IMR-90 (cell line): ENCODE measurements around the gene COL27A1. TPM values are rescaled to one million over a fixed set of nuclear protein-coding genes. Genes with fewer than 3 reads are reported as not detected.
A peak's percentile ranks its signal among the peaks of the same experiment; 100 is the strongest.

Experiments
- ATAC-seq: fragments of 200-7000 bp; cut with Tn5 transposase; 2 replicates; pipeline ENCODE4 v1.9.1; 2020; ENCODE audit warnings: low read depth, mild to moderate bottlenecking, moderate library complexity
- BruUV-seq: library from RNA; stranded (reverse); fragments of 400-500 nt; replicated peaks from 2 replicates; lab custom pipeline; 2021; lab: Mats Ljungman, UMichigan
- CTCF ChIA-PET: fragments of 300-600 bp; formaldehyde crosslinking; extraction: SDS; loops from one replicate; lab custom pipeline; 2021; ENCODE audit warnings: antibody characterized with exemption; lab: Yijun Ruan, JAX
- POLR2A ChIA-PET: fragments of 300-600 bp; sonication (Branson Sonifier 250); formaldehyde crosslinking; loops from one replicate; lab custom pipeline; 2022; ENCODE audit warnings: antibody characterized with exemption; ENCODE audit not compliant: unreplicated experiment; lab: Charles Lee
- DNase-seq: peaks from one replicate; pipeline ENCODE4 v3.0.0; 2013
- H2AFZ ChIP-seq: replicated peaks from 2 replicates; pipeline ENCODE3; 2013; ENCODE audit warnings: low read length, mild to moderate bottlenecking; ENCODE audit not compliant: poor library complexity
- H2AK5ac ChIP-seq: 2 replicates; pipeline ENCODE4 v1.6.1; 2013; ENCODE audit warnings: low read depth, low read length, inconsistent platforms
- H2AK9ac ChIP-seq: replicated peaks from 2 replicates; pipeline ENCODE3; 2013; ENCODE audit warnings: mild to moderate bottlenecking, low read depth, low read length, moderate library complexity; ENCODE audit not compliant: poor library complexity
- H2BK120ac ChIP-seq: 2 replicates; pipeline ENCODE4 v1.6.1; 2013; ENCODE audit warnings: low read depth, low read length, inconsistent platforms
- H2BK15ac ChIP-seq: 3 replicates; pipeline ENCODE4 v1.6.1; 2013; ENCODE audit warnings: low read depth, low read length, inconsistent platforms
- H2BK20ac ChIP-seq: 2 replicates; pipeline ENCODE4 v1.6.1; 2013; ENCODE audit warnings: low read depth, mild to moderate bottlenecking, inconsistent platforms, low read length, moderate library complexity
- H2BK5ac ChIP-seq: 2 replicates; pipeline ENCODE4 v1.6.1; 2013; ENCODE audit warnings: mild to moderate bottlenecking, low read depth, low read length, inconsistent platforms; ENCODE audit not compliant: poor library complexity, severe bottlenecking
- H3K14ac ChIP-seq: replicated peaks from 2 replicates; pipeline ENCODE4 v1.6.1; 2013; ENCODE audit warnings: low read depth, low read length, inconsistent platforms
- H3K18ac ChIP-seq: 2 replicates; pipeline ENCODE4 v1.6.1; 2013; ENCODE audit warnings: low read depth, low read length, control low read depth
- H3K23ac ChIP-seq: 2 replicates; pipeline ENCODE4 v1.6.1; 2013; ENCODE audit warnings: low read depth, low read length, inconsistent platforms
- H3K27ac ChIP-seq: 2 replicates; pipeline ENCODE4 v1.5.1; 2013; ENCODE audit warnings: mild to moderate bottlenecking, control low read depth, low read length; ENCODE audit not compliant: insufficient read depth
- H3K27me3 ChIP-seq: 2 replicates; pipeline ENCODE4 v1.6.1; 2013; ENCODE audit warnings: low read length; ENCODE audit not compliant: control insufficient read depth, insufficient read depth
- H3K36me3 ChIP-seq: 2 replicates; pipeline ENCODE4 v1.6.1; 2013; ENCODE audit warnings: low read length, mixed read lengths; ENCODE audit not compliant: control insufficient read depth, insufficient read depth
- H3K4ac ChIP-seq: 2 replicates; pipeline ENCODE4 v1.6.1; 2013; ENCODE audit warnings: low read depth, low read length, inconsistent platforms
- H3K4me1 ChIP-seq: 2 replicates; pipeline ENCODE4 v1.6.1; 2013; ENCODE audit warnings: low read length, mixed read lengths; ENCODE audit not compliant: control insufficient read depth, insufficient read depth
- H3K4me2 ChIP-seq: 2 replicates; pipeline ENCODE4 v1.6.1; 2013; ENCODE audit warnings: low read depth, mild to moderate bottlenecking, control low read depth, low read length, moderate library complexity
- H3K4me3 ChIP-seq: 2 replicates; pipeline ENCODE4 v1.5.1; 2013; ENCODE audit warnings: low read depth, mild to moderate bottlenecking, control low read depth, low read length, moderate library complexity; ENCODE audit not compliant: insufficient read depth
- H3K56ac ChIP-seq: 2 replicates; pipeline ENCODE4 v1.6.1; 2013; ENCODE audit warnings: low read length, inconsistent platforms; ENCODE audit not compliant: insufficient read depth; ENCODE audit errors: extremely low read depth
- H3K79me1 ChIP-seq, 2 experiments: 2 replicates each; pipeline ENCODE4 v1.6.1; 2013; ENCODE audit warnings: low read length in 2 of 2, inconsistent platforms in 1 of 2, low read depth in 1 of 2
- H3K9ac ChIP-seq: 2 replicates; pipeline ENCODE4 v1.6.1; 2013; ENCODE audit warnings: low read depth, low read length, control low read depth
- H3K9me1 ChIP-seq: 2 replicates; pipeline ENCODE4 v1.6.1; 2013; ENCODE audit warnings: low read length, inconsistent platforms; ENCODE audit not compliant: insufficient read depth
- H3K9me3 ChIP-seq: 2 replicates; pipeline ENCODE4 v1.6.1; 2013; ENCODE audit warnings: low read length; ENCODE audit not compliant: control insufficient read depth, insufficient read depth
- H4K20me1 ChIP-seq: 2 replicates; pipeline ENCODE4 v1.6.1; 2013; ENCODE audit warnings: low read length, inconsistent platforms; ENCODE audit not compliant: insufficient read depth
- H4K5ac ChIP-seq: 2 replicates; pipeline ENCODE4 v1.6.1; 2013; ENCODE audit warnings: mild to moderate bottlenecking, low read depth, low read length, control low read depth
- H4K8ac ChIP-seq, 2 experiments: 2 replicates each; pipeline ENCODE4 v1.6.1; 2013; ENCODE audit warnings: low read depth in 2 of 2, low read length in 2 of 2, control low read depth in 1 of 2, inconsistent platforms in 1 of 2
- H4K91ac ChIP-seq: 2 replicates; pipeline ENCODE4 v1.6.1; 2013; ENCODE audit warnings: low read depth, low read length, inconsistent platforms; ENCODE audit not compliant: insufficient read depth
- BHLHE40 ChIP-seq: fragments of 150-350 bp; IDR thresholded peaks from 2 replicates; pipeline ENCODE4 v1.6.1; 2016; ENCODE audit warnings: mild to moderate bottlenecking, low read depth, low read length
- CEBPB ChIP-seq: IDR thresholded peaks from 2 replicates; pipeline ENCODE4 v1.6.1; 2012; ENCODE audit warnings: low read depth, low read length, improper control_type of control experiment
- CHD1 ChIP-seq: IDR thresholded peaks from 2 replicates; pipeline ENCODE4 v1.6.1; 2012; ENCODE audit warnings: low read depth, low read length, improper control_type of control experiment
- FOS ChIP-seq: fragments of 150-350 bp; IDR thresholded peaks from 2 replicates; pipeline ENCODE4 v1.6.1; 2016; ENCODE audit warnings: low read depth, low read length
- MAFK ChIP-seq: IDR thresholded peaks from 2 replicates; pipeline ENCODE4 v1.6.1; 2012; ENCODE audit warnings: low read depth, low read length, improper control_type of control experiment
- MAZ ChIP-seq: IDR thresholded peaks from 2 replicates; pipeline ENCODE4 v1.6.1; 2012; ENCODE audit warnings: low read depth, mild to moderate bottlenecking, low read length, improper control_type of control experiment, moderate library complexity, borderline replicate concordance
- MXI1 ChIP-seq: IDR thresholded peaks from 2 replicates; pipeline ENCODE4 v1.6.1; 2012; ENCODE audit warnings: low read depth, mild to moderate bottlenecking, low read length, moderate library complexity, borderline replicate concordance
- RAD21 ChIP-seq: IDR thresholded peaks from 2 replicates; pipeline ENCODE4 v1.6.1; 2012; ENCODE audit warnings: low read length, improper control_type of control experiment
- SMC3 ChIP-seq: fragments of 150-350 bp; IDR thresholded peaks from 2 replicates; pipeline ENCODE4 v1.6.1; 2016; ENCODE audit warnings: low read depth, mild to moderate bottlenecking, antibody characterized with exemption, low read length, moderate library complexity
- WGBS, 2 experiments: methylation state at CpG; one replicate each; pipeline versions ENCODE4 v1.1.5 to v1.1.7; 2013; ENCODE audit warnings: missing lambda C conversion rate in 2 of 2; ENCODE audit not compliant: insufficient read length in 1 of 2; ENCODE audit errors: extremely low coverage in 2 of 2; 5-methylcytosine and 5-hydroxymethylcytosine counted together
- dilution Hi-C: fragments of 300-500 bp; cut with HindIII; formaldehyde crosslinking; loops from one replicate; pipeline ENCODE4 v1.14.3; 2018; ENCODE audit warnings: low sequenced_read_pairs; ENCODE audit not compliant: unreplicated experiment
- in situ Hi-C: fragments of 300-500 bp; cut with MboI; formaldehyde crosslinking; loops from 3 replicates; pipeline ENCODE4 v1.14.3; 2019; ENCODE audit warnings: low sequenced_read_pairs, inconsistent platforms, mixed read lengths
- intact Hi-C: fragments of 100-400 bp; cut with micrococcal nuclease; formaldehyde crosslinking; loops from 2 replicates; pipeline ENCODE4 v1.10.0; 2022
- polyA plus RNA-seq, 3 experiments: library from polyadenylated mRNA; depleted of rRNA; stranded (reverse); fragments of >200 nt; gene quantifications; 2 replicates each; pipeline ENCODE4 v1.2.3, GENCODE V29; 2012; ENCODE audit warnings: low replicate concordance in 1 of 3
- total RNA-seq: library from RNA; depleted of rRNA; stranded (reverse); fragments of >200 nt; gene quantifications from 2 replicates; pipeline ENCODE4 v1.2.3, GENCODE V29; 2012
- TF ChIP-seq, protein P1 (sequence below): fragments of 150-350 bp; IDR thresholded peaks from 2 replicates; pipeline ENCODE4 v1.6.1; 2017; ENCODE audit warnings: mild to moderate bottlenecking, antibody characterized with exemption, low read length, low read depth
- TF ChIP-seq, protein P2 (sequence below): conservative IDR thresholded peaks from 2 replicates; pipeline ENCODE4 v1.5.1; 2012; ENCODE audit warnings: mild to moderate bottlenecking, low read depth, low read length, improper control_type of control experiment
- TF ChIP-seq, protein P3 (sequence below): fragments of 150-350 bp; IDR thresholded peaks from 2 replicates; pipeline ENCODE4 v1.6.1; 2016; ENCODE audit warnings: low read depth, mild to moderate bottlenecking, low read length, moderate library complexity, borderline replicate concordance

COL27A1 gene
- total and polyA plus RNA-seq, 2 of the 4 experiments (the other 2 are of a cell fraction) = 3.2 to 18.3 TPM

DNA sequence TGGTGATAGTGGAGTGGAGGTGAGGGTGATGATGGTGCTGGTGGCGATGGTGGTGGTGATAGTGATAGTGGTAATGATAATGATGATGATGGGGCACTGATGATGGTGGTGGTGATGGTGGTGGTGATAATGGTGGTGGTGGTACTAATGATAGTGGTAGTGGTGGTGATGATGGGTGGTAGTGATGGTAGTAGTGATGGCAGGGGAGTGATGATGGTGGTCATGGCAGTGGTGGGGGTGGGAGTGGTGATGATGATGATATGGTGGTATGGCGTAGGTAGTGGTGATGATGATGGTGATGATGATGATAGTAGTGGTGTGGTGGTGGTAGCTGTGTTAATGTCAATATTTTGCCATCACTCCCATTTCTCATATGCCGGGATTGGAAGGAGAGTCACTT lies 123.0 kb downstream of the COL27A1 start:
- CTCF ChIA-PET = interaction anchor here (1.6 kb wide), 1 partner anchor 13 kb away, joined by 4 read pairs; no protein-coding TSS in a partner anchor

More for the DNA sequence above, 123.0 kb downstream of the COL27A1 start:
- in situ Hi-C loops = no loop called here
- Histone ChIP-seq H3K4me2 (no peak overlapping the region), H3K79me1 (peaks cover 7 to 39% of the 10 kb centered on the region in 2 experiments; a peak in 3 of 4 replicates), H4K8ac (peak overlapping the region in 1 of 2 experiments; percentile 33; a peak in 1 of 4 replicates), H2AFZ (no peak overlapping the region), H3K27ac (no peak overlapping the region), H2AK9ac (no peak overlapping the region), H3K9ac (no peak overlapping the region), H2BK20ac (peak overlapping the region; percentile 78; the same call in 1 of the 2 replicates), H3K56ac (no peak overlapping the region), H2AK5ac (peak overlapping the region; percentile 97; the same call in 1 of the 2 replicates), H3K23ac (no peak overlapping the region), H2BK15ac (peak overlapping the region; percentile 61; the same call in 1 of the 3 replicates), H3K9me3 (no peaks in the 10 kb centered on the region), H4K91ac (no peak overlapping the region; the same call in 1 of the 2 replicates), H4K5ac (no peak overlapping the region), H3K27me3 (no peaks in the 10 kb centered on the region), H3K36me3 (peaks cover 3% of the 10 kb centered on the region; the same call in 1 of the 2 replicates), H3K18ac (0 out of 2 replicates have a peak overlapping the region, but pooled peaks have one; percentile 3), H3K4ac (peak overlapping the region; percentile 73), H3K4me1 (peaks cover 36% of the 10 kb centered on the region), H3K4me3 (no peak overlapping the region), H4K20me1 (peaks cover 4% of the 10 kb centered on the region), H3K9me1 (peaks cover 45% of the 10 kb centered on the region), H2BK120ac (peak overlapping the region; percentile 40; the same call in 1 of the 2 replicates), H2BK5ac (peak overlapping the region; percentile 14), H3K14ac (0 out of 2 replicates have a peak overlapping the region, but pooled peaks have one; percentile 1)
- no peak for TF ChIP-seq MAFK
- no peak for TF ChIP-seq MXI1
- no peak for TF ChIP-seq FOS
- no peak for TF ChIP-seq CEBPB
- TF ChIP-seq SMC3 = no peak
- no peak for TF ChIP-seq CHD1
- TF ChIP-seq, protein P1, sequence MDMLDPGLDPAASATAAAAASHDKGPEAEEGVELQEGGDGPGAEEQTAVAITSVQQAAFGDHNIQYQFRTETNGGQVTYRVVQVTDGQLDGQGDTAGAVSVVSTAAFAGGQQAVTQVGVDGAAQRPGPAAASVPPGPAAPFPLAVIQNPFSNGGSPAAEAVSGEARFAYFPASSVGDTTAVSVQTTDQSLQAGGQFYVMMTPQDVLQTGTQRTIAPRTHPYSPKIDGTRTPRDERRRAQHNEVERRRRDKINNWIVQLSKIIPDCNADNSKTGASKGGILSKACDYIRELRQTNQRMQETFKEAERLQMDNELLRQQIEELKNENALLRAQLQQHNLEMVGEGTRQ = no peak
- TF ChIP-seq MAZ = no peak
- TF ChIP-seq, protein P2, sequence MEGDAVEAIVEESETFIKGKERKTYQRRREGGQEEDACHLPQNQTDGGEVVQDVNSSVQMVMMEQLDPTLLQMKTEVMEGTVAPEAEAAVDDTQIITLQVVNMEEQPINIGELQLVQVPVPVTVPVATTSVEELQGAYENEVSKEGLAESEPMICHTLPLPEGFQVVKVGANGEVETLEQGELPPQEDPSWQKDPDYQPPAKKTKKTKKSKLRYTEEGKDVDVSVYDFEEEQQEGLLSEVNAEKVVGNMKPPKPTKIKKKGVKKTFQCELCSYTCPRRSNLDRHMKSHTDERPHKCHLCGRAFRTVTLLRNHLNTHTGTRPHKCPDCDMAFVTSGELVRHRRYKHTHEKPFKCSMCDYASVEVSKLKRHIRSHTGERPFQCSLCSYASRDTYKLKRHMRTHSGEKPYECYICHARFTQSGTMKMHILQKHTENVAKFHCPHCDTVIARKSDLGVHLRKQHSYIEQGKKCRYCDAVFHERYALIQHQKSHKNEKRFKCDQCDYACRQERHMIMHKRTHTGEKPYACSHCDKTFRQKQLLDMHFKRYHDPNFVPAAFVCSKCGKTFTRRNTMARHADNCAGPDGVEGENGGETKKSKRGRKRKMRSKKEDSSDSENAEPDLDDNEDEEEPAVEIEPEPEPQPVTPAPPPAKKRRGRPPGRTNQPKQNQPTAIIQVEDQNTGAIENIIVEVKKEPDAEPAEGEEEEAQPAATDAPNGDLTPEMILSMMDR = no peak
- no peak for TF ChIP-seq BHLHE40
- TF ChIP-seq RAD21 = no peak
- TF ChIP-seq, protein P3, sequence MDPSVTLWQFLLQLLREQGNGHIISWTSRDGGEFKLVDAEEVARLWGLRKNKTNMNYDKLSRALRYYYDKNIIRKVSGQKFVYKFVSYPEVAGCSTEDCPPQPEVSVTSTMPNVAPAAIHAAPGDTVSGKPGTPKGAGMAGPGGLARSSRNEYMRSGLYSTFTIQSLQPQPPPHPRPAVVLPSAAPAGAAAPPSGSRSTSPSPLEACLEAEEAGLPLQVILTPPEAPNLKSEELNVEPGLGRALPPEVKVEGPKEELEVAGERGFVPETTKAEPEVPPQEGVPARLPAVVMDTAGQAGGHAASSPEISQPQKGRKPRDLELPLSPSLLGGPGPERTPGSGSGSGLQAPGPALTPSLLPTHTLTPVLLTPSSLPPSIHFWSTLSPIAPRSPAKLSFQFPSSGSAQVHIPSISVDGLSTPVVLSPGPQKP = no peak
- POLR2A ChIA-PET = no interaction called here
- no TSS peak for BruUV-seq
- DNase-seq = no peak
- dilution Hi-C loops = no loop called here
- intact Hi-C loops = no loop called here
- no CpG with 5 or more reads among the region's 3 CpGs for WGBS, 2 experiments
- ATAC-seq = no peak
